ENCODE measurements around the gene GRIK3.

The GRIK3 gene

GRCh38 chr1:36845802-36846201, 188.5 kb downstream of the GRIK3 start:
- DNase-seq = no peak
- ATAC-seq (replicated peaks) = no peak
- Mint-ChIP-seq H3K4me1 (no peaks in the 10 kb centered on the region), H3K27ac (no peak overlapping the region), H3K27me3 (peaks cover 15 to 16% of the 10 kb centered on the region in 2 donors), H3K36me3 (no peaks in the 10 kb centered on the region), H3K4me3 (no peak overlapping the region), H3K9me3 (no peaks in the 10 kb centered on the region)

- H3K27ac Mint-ChIP-seq = no peak overlapping the region
- H3K36me3 Mint-ChIP-seq = no peaks in the 10 kb centered on the region
- ATAC-seq (replicated peaks) = no peak
- H3K4me3 Mint-ChIP-seq = no peak overlapping the region
- H3K9me3 Mint-ChIP-seq = no peaks in the 10 kb centered on the region
- peaks cover 7 to 16% of the 10 kb centered on the region in 2 donors for H3K27me3 Mint-ChIP-seq
- H3K4me1 Mint-ChIP-seq = no peaks in the 10 kb centered on the region
- no peak for DNase-seq
Observed at GRCh38 chr1:36844917-36845316, 189.4 kb downstream of the GRIK3 start.

- no peaks in the 10 kb centered on the region for H3K9me3 Mint-ChIP-seq
- ATAC-seq (replicated peaks) (no peak), DNase-seq (no peak)
- peaks cover 3 to 11% of the 10 kb centered on the region in 2 donors for H3K27me3 Mint-ChIP-seq
- no peak overlapping the region for H3K27ac Mint-ChIP-seq
- no peaks in the 10 kb centered on the region for H3K4me1 Mint-ChIP-seq
- H3K4me3 Mint-ChIP-seq = no peak overlapping the region
- no peaks in the 10 kb centered on the region for H3K36me3 Mint-ChIP-seq
Observed at GRCh38 chr1:36843906-36844610, 190.3 kb downstream of the GRIK3 start.

GRCh38 chr1:36843027-36843426, 191.3 kb downstream of the GRIK3 start:
- ATAC-seq (replicated peaks) = no peak
- no peaks in the 10 kb centered on the region for H3K4me1 Mint-ChIP-seq
- DNase-seq = no peak
- H3K9me3 Mint-ChIP-seq = no peaks in the 10 kb centered on the region
- no peak overlapping the region for H3K27ac Mint-ChIP-seq
- no peak overlapping the region for H3K4me3 Mint-ChIP-seq
- no peaks in the 10 kb centered on the region for H3K36me3 Mint-ChIP-seq
- H3K27me3 Mint-ChIP-seq = peaks cover 3 to 15% of the 10 kb centered on the region in 2 donors

- no peak overlapping the region for H3K4me3 Mint-ChIP-seq
- no peak overlapping the region for H3K27ac Mint-ChIP-seq
- no peaks in the 10 kb centered on the region for H3K4me1 Mint-ChIP-seq
- no peaks in the 10 kb centered on the region for H3K9me3 Mint-ChIP-seq
- DNase-seq (no peak), ATAC-seq (replicated peaks) (no peak)
- H3K27me3 Mint-ChIP-seq = peaks cover 4 to 19% of the 10 kb centered on the region in 2 donors
- no peaks in the 10 kb centered on the region for H3K36me3 Mint-ChIP-seq
Observed at GRCh38 chr1:36842448-36842847, 191.9 kb downstream of the GRIK3 start.

- ATAC-seq (replicated peaks) = no peak
- no peak overlapping the region for H3K4me3 Mint-ChIP-seq
- H3K36me3 Mint-ChIP-seq = no peaks in the 10 kb centered on the region
- H3K9me3 Mint-ChIP-seq = no peaks in the 10 kb centered on the region
- no peaks in the 10 kb centered on the region for H3K4me1 Mint-ChIP-seq
- H3K27me3 Mint-ChIP-seq = peaks cover 8 to 15% of the 10 kb centered on the region in 2 donors
- no peak for DNase-seq
- no peak overlapping the region for H3K27ac Mint-ChIP-seq
Observed at GRCh38 chr1:36839485-36839884, 194.8 kb downstream of the GRIK3 start.

GRCh38 chr1:36838888-36839287, 195.4 kb downstream of the GRIK3 start:
- no peak overlapping the region for H3K4me3 Mint-ChIP-seq
- H3K27me3 Mint-ChIP-seq = peaks cover 8 to 17% of the 10 kb centered on the region in 2 donors
- no peaks in the 10 kb centered on the region for H3K36me3 Mint-ChIP-seq
- no peak for DNase-seq
- H3K27ac Mint-ChIP-seq = no peak overlapping the region
- no peaks in the 10 kb centered on the region for H3K9me3 Mint-ChIP-seq
- no peaks in the 10 kb centered on the region for H3K4me1 Mint-ChIP-seq
- ATAC-seq (replicated peaks) = no peak

GRCh38 chr1:36836916-36837315, 197.4 kb downstream of the GRIK3 start:
- Mint-ChIP-seq H3K27me3 (peaks cover 8 to 22% of the 10 kb centered on the region in 2 donors), H3K27ac (no peak overlapping the region)

GRCh38 chr1:36836196-36836883, 198.0 kb downstream of the GRIK3 start:
- Mint-ChIP-seq H3K9me3 (no peaks in the 10 kb centered on the region), H3K4me1 (no peaks in the 10 kb centered on the region), H3K36me3 (no peaks in the 10 kb centered on the region), H3K27me3 (peaks cover 12 to 27% of the 10 kb centered on the region in 2 donors), H3K27ac (no peak overlapping the region), H3K4me3 (no peak overlapping the region)
- no peak for DNase-seq
- no peak for ATAC-seq (replicated peaks)

More at GRCh38 chr1:36836916-36837315, 197.4 kb downstream of the GRIK3 start:
- Mint-ChIP-seq H3K9me3 (no peaks in the 10 kb centered on the region), H3K4me3 (no peak overlapping the region), H3K4me1 (no peaks in the 10 kb centered on the region), H3K36me3 (no peaks in the 10 kb centered on the region)
- ATAC-seq (replicated peaks) = no peak
- no peak for DNase-seq

- Mint-ChIP-seq H3K36me3 (no peaks in the 10 kb centered on the region), H3K4me3 (no peak overlapping the region), H3K27ac (no peak overlapping the region), H3K4me1 (no peaks in the 10 kb centered on the region), H3K9me3 (no peaks in the 10 kb centered on the region), H3K27me3 (peaks cover 12 to 27% of the 10 kb centered on the region in 2 donors)
- no peak for ATAC-seq (replicated peaks)
- no peak for DNase-seq
Observed at GRCh38 chr1:36835696-36836095, 198.6 kb downstream of the GRIK3 start.

GRCh38 chr1:36835017-36835695, 199.2 kb downstream of the GRIK3 start:
- Mint-ChIP-seq H3K27ac (no peak overlapping the region), H3K36me3 (no peaks in the 10 kb centered on the region), H3K9me3 (no peaks in the 10 kb centered on the region), H3K4me1 (no peaks in the 10 kb centered on the region), H3K27me3 (peaks cover 12 to 27% of the 10 kb centered on the region in 2 donors), H3K4me3 (no peak overlapping the region)
- DNase-seq (no peak), ATAC-seq (replicated peaks) (no peak)

GRCh38 chr1:36834586-36834985, 199.7 kb downstream of the GRIK3 start:
- Mint-ChIP-seq H3K4me1 (no peaks in the 10 kb centered on the region), H3K36me3 (no peaks in the 10 kb centered on the region), H3K9me3 (no peaks in the 10 kb centered on the region), H3K27me3 (peaks cover 12 to 32% of the 10 kb centered on the region in 2 donors), H3K27ac (no peak overlapping the region), H3K4me3 (no peak overlapping the region)
- ATAC-seq (replicated peaks) (no peak), DNase-seq (no peak)

- no peaks in the 10 kb centered on the region for H3K4me1 Mint-ChIP-seq
- peaks cover 4 to 24% of the 10 kb centered on the region in 2 donors for H3K27me3 Mint-ChIP-seq
- DNase-seq = no peak
- H3K4me3 Mint-ChIP-seq = no peak overlapping the region
- H3K27ac Mint-ChIP-seq = no peak overlapping the region
- no peaks in the 10 kb centered on the region for H3K36me3 Mint-ChIP-seq
- no peaks in the 10 kb centered on the region for H3K9me3 Mint-ChIP-seq
- no peak for ATAC-seq (replicated peaks)
Observed at GRCh38 chr1:36831186-36831810, 203.0 kb downstream of the GRIK3 start.

GRCh38 chr1:36829961-36830360, 204.4 kb downstream of the GRIK3 start:
- no peaks in the 10 kb centered on the region for H3K4me1 Mint-ChIP-seq
- no peak for DNase-seq
- no peak for ATAC-seq (replicated peaks)
- H3K9me3 Mint-ChIP-seq = no peaks in the 10 kb centered on the region
- no peaks in the 10 kb centered on the region for H3K36me3 Mint-ChIP-seq
- H3K4me3 Mint-ChIP-seq = no peak overlapping the region
- peaks cover 10 to 24% of the 10 kb centered on the region in 2 donors for H3K27me3 Mint-ChIP-seq
- H3K27ac Mint-ChIP-seq = no peak overlapping the region

Data from stimulated activated naive B cell treated with anti-CD40 and anti-IgM and Interleukin-4, amounts not matched to agents 10 μg/mL and 1 μg/mL and 100 μg/mL, for 72 hours (primary cell).